HG02840 (cell line): ENCODE data around the gene OTUB2.

ENCODE experiments used
- ATAC-seq: cut with Tn5 transposase; IDR thresholded peaks from one replicate; pipeline ENCODE4 v1.9.1; 2021; ENCODE audit warnings: mild to moderate bottlenecking, moderate library complexity, moderate number of reproducible peaks; ENCODE audit not compliant: unreplicated experiment, low FRiP score

The OTUB2 gene

GRCh38 chr14:94026173-94026888 lies at the start of gene OTUB2:
TSS of gene OTUB2 (plus strand) at chr14:94026340. CDS start at chr14:94026538, 198 bp downstream.
- peak; percentile 99 for ATAC-seq

GRCh38 chr14:93976477-93977057 lies 49.6 kb upstream of the OTUB2 start, which contains the start of gene ASB2:
TSS of gene ASB2 (minus strand) at chr14:93976570. CDS start at chr14:93964539, 12,031 bp downstream.
- ATAC-seq, result no peak

DNA sequence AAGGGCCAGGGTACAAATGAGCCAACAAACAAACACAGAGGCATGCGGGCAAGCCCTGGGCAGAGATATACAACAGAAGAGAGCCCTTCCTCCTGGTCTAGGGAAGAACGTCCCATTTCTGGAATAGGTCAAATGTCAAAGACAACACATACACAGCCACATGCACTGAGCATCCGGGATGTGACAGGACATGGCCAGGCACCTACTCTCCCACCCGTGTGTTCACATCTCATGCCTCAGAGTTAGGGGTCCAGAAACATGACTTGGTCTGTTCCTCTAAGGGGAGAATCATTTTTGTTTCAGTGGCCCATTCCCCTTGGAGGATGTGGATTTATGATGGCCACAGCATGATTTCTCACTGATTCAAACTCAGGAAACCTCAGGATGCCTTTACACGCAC lies 49.0 kb upstream of the OTUB2 start:
- ATAC-seq, result no peak

DNA sequence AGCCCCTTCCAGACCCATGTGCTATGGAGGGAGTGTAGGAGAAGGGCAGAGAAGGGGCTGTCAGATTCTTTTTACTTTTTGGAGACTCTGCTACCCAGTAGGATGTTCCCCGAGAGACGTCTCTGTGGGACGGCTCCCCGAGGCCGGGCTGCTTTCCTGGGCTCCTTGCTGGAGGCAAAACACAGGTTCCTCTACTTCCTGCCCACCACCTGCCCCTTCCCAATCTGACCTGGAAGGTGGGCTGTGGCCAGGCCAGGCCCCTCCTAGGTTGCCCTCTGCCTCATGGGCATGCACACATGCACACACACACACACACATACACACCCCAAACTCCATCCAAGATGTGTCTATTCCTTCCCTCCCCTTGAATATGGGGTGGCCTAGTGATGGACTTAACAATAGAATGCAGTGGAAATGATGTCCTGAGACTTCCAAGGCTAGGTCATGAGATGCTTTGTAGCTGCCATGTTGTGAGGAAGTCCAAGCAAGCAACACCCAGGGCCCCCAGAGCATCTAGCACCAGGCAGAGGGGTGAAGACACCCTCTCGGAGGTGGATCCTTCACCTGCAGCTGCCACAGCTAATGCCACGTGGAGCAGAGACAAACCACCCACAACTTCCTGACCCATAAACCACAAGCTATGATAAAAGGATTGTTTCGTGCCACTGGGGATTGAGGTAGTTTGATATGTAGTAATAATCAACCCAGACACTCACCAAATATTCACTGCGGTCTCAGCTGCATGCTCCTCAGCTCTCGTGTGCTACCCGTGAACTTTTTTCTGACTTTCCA lies 48.2 kb upstream of the OTUB2 start:
- peak; percentile 53 for ATAC-seq

DNA sequence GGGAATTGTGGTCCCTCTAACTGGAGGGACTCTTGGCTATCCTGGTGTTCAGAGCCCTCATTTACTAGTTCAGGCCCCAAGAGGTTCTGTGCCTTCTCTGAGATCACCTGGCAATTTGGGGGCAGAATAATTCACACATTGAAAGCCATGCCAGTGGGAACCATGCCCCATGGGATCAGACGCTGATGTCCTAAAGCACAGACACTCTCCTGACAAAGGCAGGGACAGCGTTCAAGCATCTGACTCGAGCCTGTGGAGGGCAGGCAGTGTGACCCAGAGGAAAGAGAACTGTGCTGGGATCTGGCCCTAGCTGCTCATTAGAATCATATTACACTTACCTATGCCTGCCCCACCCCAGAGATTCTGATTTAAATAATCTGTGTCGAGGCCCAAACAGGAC lies 47.4 kb upstream of the OTUB2 start:
- ATAC-seq, result peak; percentile 5

GRCh38 chr14:93980456-93981201 lies 45.5 kb upstream of the OTUB2 start:
- ATAC-seq, result no peak

DNA sequence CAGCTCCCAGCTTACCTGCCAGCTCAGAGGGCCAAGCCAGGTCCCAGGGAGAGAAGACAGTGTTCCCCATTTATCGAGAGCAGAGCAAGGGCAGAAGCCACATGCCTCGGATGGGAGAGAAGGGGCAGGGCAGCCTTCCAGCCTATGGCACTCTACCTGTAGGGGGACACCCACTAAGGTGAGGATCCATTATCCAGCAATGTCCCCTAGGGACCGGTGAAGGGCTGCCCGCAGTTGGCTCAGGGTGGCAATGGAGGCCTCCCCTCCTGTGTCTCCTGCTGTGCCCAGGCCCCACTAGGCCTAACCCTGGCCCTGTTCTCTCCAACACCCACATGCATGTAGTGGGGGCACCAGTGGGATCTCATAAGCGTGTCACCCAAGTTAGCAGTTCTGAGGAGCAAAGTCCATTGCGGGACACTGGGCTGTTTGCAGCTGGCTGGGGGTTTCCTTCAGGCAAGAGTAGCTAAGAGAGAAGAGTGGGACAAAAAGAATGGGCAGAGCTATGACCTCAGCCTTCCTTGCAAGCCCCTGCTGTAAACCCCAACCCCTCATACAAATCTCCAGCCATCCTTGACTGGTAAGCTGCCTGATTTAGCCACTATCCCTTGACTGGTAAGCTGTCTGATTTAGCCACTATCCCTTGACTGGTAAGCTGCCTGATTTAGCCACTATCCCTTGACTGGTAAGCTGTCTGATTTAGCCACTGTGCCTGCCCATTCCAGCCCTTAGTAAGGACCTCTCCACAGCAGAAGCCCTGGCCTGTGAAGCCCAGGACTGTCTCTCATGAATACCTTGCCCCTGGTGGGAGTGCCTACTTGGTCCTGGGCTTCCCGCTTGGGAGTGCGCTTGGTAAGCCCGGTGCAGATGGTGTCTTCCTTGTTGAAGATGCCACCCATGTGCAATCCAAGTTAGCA lies 44.6 kb upstream of the OTUB2 start:
- ATAC-seq, result no peak

- no peak for ATAC-seq
These were observed 43.7 kb upstream of the OTUB2 start for GRCh38 chr14:93982230-93983007.

- no peak for ATAC-seq
These were observed 42.1 kb upstream of the OTUB2 start for GRCh38 chr14:93984070-93984469.

DNA sequence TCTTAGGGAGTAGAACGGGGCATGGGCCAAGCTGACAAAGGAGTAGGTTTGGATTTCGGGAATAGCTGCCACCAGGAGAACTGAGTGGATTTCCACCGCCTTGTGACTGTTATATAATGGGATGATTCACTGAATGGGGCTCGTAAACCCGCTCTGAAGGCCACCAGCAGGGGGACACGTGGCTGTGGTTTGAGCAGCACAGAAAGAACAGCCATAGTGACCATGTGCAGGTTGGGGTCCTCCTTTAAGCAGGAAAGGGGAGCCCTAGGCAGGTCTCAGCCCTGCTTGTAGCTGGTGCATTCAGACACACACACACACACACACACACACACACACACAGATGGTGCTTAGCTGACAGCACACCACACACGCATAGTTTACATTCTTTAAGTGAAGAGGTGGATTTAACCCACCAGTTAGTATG lies 41.1 kb upstream of the OTUB2 start:
- no peak for ATAC-seq

GRCh38 chr14:93986955-93987354 lies 39.2 kb upstream of the OTUB2 start:
- ATAC-seq, result no peak

- ATAC-seq, result no peak
These were observed 38.8 kb upstream of the OTUB2 start for GRCh38 chr14:93987376-93987775.

GRCh38 chr14:93987815-93988476 lies 38.2 kb upstream of the OTUB2 start:
- ATAC-seq, result no peak

DNA sequence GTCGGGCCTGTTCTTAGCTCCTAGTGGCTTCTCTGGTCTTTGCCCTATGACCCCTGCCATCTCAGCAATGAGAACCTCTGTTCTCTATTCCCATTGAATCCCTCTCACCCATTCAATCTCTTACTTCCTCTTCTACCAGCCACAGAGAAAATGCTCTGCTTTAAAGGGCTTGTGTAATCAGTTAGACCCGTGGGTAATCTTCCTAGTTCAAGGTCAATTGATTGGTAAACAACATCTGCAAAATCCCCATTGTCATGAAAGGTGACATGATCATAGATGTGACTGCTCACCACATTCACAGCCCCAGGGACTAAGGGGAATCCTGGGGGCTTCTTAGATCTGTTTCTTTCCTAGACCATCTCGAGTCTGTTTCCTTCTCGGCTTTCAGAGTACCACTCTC lies 36.2 kb upstream of the OTUB2 start:
- no peak for ATAC-seq

DNA sequence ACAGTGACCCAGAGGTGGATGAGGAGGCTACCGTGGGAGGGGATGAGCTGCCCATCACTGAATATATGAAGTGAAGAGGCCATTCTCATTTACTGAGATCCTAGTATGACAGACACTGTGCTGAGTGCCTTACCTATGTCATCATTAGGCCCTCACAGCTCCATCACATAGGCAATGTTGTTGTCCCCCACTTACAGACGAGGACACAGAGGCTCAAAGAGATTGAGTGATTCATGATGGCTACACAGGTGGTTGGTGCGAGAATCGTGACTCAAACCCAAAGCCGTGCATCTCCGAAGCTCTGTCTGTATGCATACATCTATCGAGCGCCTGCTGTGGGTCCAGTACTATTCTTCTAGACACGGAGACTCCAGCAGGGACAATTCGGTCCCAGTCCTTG lies 34.9 kb upstream of the OTUB2 start:
- ATAC-seq, result no peak

DNA sequence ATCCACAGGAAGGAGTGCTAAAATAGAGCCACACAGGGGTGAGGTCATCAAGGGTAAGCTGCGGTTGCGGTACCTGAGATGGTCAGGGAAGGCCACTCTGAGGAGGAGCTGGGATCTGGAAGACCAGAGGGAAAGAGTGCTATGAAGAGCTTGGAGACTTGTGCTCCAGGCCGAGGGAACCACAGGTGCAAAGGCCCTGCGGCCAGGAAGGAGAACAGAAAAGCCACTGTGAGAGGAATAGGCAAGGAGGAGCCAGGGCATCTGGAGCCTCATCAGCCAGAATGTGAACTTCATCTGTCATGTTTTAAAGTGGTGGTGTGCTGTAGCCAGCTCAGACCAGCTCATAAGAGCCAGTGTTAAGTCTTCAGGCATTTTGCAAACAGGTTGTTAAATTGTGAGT lies 34.5 kb upstream of the OTUB2 start:
- no peak for ATAC-seq

DNA sequence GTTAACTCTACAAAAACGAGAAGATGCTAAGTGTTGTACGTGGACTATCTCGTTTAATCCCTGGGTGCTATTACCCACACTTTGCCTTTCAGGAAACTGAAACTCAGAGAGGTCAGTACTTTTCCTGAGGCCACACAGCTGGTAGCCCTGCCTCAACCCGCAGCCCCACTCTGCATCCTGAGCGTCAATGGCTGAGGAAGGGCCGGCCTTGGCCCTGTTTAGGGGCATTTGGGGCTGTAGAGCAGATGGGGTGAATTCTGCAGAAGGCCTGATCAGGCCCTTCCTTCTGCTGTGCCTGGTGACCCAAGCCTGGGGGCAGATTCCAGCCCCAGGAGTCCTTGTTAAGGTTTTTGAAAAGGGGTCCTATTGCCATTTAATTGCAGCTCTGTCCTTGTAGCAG lies 32.8 kb upstream of the OTUB2 start:
- ATAC-seq, result no peak

DNA sequence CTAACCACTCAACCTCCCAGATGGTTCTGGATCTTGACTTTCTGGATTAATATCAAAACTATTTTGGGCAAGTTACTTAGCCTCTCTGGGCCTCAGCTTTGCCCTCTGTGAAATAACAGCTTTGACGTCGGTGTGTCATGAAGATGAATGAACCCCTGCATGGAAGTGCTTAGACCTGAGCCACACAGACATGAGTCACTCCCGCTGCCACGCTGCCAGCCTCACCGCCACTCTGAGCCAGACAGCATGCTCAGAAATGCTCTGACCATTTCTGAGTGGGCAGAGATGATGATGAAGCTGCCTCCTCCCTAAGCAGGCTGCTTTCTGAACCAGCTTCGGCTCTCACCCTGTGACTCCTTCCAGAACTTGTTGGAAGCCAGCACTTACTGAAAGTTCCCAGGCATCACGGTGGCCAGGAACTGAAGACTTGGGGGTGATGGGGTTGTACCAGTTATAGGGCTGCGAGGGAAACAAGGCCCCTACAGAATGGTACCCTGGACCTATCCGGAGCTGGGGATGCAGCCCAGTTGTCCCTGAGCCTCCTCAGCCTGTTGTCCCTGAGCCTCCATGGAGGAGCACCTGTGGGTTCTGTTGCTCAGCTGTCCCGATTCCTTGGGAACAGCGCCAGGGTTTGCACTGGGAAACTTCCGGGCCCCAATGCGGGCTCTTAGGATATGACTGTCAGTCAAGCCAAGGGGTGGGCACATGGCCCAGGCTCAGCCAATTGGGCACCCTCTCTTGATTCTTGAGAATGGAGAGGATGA lies 31.0 kb upstream of the OTUB2 start:
- ATAC-seq, result no peak
